ENCODE data around the gene GCFC2.

- TF ChIP-seq, protein P1, sequence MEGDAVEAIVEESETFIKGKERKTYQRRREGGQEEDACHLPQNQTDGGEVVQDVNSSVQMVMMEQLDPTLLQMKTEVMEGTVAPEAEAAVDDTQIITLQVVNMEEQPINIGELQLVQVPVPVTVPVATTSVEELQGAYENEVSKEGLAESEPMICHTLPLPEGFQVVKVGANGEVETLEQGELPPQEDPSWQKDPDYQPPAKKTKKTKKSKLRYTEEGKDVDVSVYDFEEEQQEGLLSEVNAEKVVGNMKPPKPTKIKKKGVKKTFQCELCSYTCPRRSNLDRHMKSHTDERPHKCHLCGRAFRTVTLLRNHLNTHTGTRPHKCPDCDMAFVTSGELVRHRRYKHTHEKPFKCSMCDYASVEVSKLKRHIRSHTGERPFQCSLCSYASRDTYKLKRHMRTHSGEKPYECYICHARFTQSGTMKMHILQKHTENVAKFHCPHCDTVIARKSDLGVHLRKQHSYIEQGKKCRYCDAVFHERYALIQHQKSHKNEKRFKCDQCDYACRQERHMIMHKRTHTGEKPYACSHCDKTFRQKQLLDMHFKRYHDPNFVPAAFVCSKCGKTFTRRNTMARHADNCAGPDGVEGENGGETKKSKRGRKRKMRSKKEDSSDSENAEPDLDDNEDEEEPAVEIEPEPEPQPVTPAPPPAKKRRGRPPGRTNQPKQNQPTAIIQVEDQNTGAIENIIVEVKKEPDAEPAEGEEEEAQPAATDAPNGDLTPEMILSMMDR (IDR thresholded peaks at IDR 0.05): no peak
- TF ChIP-seq POLR2A (IDR thresholded peaks at IDR 0.05) (no peak), POLR2AphosphoS5 (IDR thresholded peaks at IDR 0.05) (no peak)
Measured at GRCh38 chr2:75647771-75648170, 62.9 kb downstream of the GCFC2 start.
